GM12864 (cell line): ENCODE results near the gene PIP.

ENCODE experiments used
- DNase-seq: peaks from one replicate; pipeline ENCODE4 v3.0.0-alpha.2; 2011; ENCODE audit warnings: low read depth
- H3K4me3 ChIP-seq: 2 replicates; pipeline ENCODE4 v1.5.1; 2011; ENCODE audit warnings: mild to moderate bottlenecking, low read depth, low read length, control low read depth
- CTCF ChIP-seq: IDR thresholded peaks from 2 replicates; pipeline ENCODE4 v1.5.1; 2011; ENCODE audit warnings: low read depth, mild to moderate bottlenecking, moderate library complexity, low read length, control low read depth, inconsistent platforms; ENCODE audit errors: missing control alignments

The PIP gene

GRCh38 chr7:143181349-143181748 is 49.5 kb downstream of the PIP start:
- no peak overlapping the region for H3K4me3 ChIP-seq
- TF ChIP-seq CTCF, result no peak
- DNase-seq, result no peak

DNA sequence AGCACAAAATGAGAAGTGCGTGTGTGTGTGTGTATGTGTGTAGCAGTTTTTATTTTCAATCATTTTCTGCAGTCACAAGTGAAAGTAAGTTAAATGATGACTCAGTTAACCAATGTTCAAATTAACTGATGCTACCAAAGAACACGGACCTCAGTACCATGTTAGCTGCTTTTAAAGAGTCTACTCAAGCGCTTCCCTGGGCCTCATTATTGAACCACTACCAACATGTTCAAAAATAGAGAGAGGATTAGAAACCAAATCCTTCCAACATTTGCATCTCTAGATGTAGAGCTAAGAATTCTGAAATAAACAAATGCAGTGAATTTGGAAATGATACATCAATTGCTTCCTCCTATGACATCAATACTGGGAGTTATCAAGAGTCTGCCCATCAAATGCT is 51.1 kb downstream of the PIP start, which contains the start of gene TAS2R39:
TAS2R39 (plus strand) TSS at position 396 of the 400 bp plus-strand sequence; CDS start at position 396, 0 bp downstream.
- H3K4me3 ChIP-seq, result no peak within 1 kb of the TSS
- TF ChIP-seq CTCF, result no peak
- DNase-seq, result no peak

DNA sequence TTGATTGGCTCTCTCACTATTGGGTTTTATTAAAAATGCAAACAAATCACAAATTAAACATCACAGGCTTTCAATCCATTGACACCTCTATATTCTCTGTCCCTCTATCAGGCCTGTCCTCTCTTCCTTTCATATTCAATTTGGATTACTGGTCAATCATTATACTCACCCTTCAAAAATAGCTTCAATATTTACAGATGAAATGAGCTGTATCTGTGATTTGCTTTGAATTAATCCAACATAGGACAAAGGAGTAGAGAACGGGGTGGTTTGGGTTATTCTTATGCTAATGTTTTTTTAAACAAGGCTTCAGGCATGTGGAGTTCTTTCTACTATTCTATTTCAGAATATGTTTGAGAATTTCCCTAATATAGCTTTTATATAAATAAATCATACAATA is 53.7 kb downstream of the PIP start:
- no peak for TF ChIP-seq CTCF
- no peak for DNase-seq
- H3K4me3 ChIP-seq, result no peak overlapping the region

- TF ChIP-seq CTCF, result no peak
- no peak overlapping the region for H3K4me3 ChIP-seq
- DNase-seq, result no peak
Observed at GRCh38 chr7:143188994-143189393, 57.1 kb downstream of the PIP start.
